Colonic mucosa (tissue), 4 donors: Measurements from ENCODE around the gene SEC16A. TPM values are rescaled to one million over a fixed set of nuclear protein-coding genes. Genes with fewer than 3 reads are reported as not detected.
A peak's percentile ranks its signal among the peaks of the same experiment; 100 is the strongest.

Experiments used
- DNase-seq: peaks from one replicate; pipeline ENCODE4 v3.0.0-alpha.2; 2020
- H3K27ac ChIP-seq: fragments of 200-600 bp; one replicate; pipeline ENCODE4 v1.8.0; 2021
- H3K27me3 ChIP-seq: fragments of 200-600 bp; one replicate; pipeline ENCODE4 v1.8.0; 2021
- H3K36me3 ChIP-seq: fragments of 200-600 bp; one replicate; pipeline ENCODE4 v1.8.0; 2021
- H3K4me1 ChIP-seq: fragments of 200-600 bp; one replicate; pipeline ENCODE4 v1.8.0; 2021; ENCODE audit warnings: mild to moderate bottlenecking
- H3K4me3 ChIP-seq: fragments of 200-600 bp; one replicate; pipeline ENCODE4 v1.8.0; 2021
- H3K9ac ChIP-seq, 2 donors: one replicate each; pipeline ENCODE4 v1.7.0; 2013; ENCODE audit warnings: control low read depth in 2 of 2, low read depth in 2 of 2, low read length in 2 of 2
- H3K9me3 ChIP-seq: fragments of 200-600 bp; one replicate; pipeline ENCODE4 v1.8.0; 2021
- intact Hi-C: fragments of 100-400 bp; cut with DNase I; formaldehyde crosslinking; loops from one replicate; pipeline ENCODE4 v1.14.1; 2022
- total RNA-seq, 2 donors: library from RNA; stranded (reverse); fragmentation: NEBNext Ultra II Directional in 1 of 2; extraction: Animal tissue kit (Norgen Biotek cat#: 25700) in 1 of 2; gene quantifications; one replicate each; pipeline ENCODE4 v1.2.1, GENCODE V29; 2021
- TF ChIP-seq, protein P1 (sequence below): fragments of 200-600 bp; IDR thresholded peaks from one replicate; pipeline ENCODE4 v1.8.0; 2022; ENCODE audit warnings: antibody characterized with exemption, mild to moderate bottlenecking
- donor health status: healthy.
- donor health status: DM: no; HTN: no; CAD: no.
- donor health status: DM: no; HTN: no; CAD: no.

Gene SEC16A
- total RNA-seq, 2 donors from 2014 or later = 66.2 to 104 TPM

DNA sequence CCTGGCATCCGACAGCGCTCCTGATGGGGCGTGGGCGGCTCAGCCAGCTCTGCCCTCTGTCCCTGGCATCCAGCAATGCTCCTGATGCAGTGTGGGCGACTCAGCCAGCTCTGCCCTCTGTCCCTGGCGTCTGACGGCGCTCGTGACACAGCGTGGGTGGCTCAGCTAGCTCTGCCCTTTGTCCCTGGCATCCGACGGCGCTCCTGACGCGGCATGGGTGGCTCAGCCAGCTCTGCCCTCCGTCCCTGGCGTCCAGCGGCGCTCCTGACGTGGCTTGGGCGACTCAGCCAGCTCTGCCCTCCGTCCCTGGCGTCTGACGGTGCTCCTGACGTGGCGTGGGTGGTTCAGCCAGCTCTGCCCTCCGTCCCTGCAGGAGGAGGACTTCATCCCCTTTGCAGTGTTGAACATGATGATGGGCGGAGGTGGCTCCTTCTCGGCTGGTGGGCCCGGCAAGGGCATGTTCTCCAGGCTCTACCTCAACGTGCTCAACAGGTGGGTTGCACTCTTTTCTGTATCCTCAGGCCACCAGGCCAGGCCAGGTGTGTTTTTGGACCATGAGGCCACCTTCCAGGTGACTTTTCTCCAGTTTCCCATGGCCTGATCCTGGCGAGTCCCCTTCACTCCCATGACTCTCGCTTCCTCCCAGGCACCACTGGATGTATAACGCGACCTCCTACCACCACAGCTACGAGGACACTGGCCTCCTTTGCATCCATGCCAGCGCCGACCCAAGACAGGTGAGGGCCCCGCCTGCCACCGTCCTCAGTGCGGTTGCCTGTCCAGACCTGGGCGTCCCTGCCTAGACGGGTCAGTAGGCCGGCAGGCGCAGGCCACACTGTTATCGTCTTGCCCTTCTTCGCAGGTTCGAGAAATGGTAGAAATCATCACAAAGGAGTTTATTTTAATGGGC, 64.4 kb downstream of the SEC16A start:
- no peaks in the 10 kb centered on the region for H3K9me3 ChIP-seq
- H3K27ac ChIP-seq = no peak overlapping the region
- H3K9ac ChIP-seq = no peak overlapping the region
- no peak overlapping the region for H3K4me3 ChIP-seq
- peaks cover 18% of the 10 kb centered on the region for H3K36me3 ChIP-seq
- TF ChIP-seq, protein P1, sequence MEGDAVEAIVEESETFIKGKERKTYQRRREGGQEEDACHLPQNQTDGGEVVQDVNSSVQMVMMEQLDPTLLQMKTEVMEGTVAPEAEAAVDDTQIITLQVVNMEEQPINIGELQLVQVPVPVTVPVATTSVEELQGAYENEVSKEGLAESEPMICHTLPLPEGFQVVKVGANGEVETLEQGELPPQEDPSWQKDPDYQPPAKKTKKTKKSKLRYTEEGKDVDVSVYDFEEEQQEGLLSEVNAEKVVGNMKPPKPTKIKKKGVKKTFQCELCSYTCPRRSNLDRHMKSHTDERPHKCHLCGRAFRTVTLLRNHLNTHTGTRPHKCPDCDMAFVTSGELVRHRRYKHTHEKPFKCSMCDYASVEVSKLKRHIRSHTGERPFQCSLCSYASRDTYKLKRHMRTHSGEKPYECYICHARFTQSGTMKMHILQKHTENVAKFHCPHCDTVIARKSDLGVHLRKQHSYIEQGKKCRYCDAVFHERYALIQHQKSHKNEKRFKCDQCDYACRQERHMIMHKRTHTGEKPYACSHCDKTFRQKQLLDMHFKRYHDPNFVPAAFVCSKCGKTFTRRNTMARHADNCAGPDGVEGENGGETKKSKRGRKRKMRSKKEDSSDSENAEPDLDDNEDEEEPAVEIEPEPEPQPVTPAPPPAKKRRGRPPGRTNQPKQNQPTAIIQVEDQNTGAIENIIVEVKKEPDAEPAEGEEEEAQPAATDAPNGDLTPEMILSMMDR = no peak
- intact Hi-C loops = no loop called here
- DNase-seq = no peak
- no peaks in the 10 kb centered on the region for H3K4me1 ChIP-seq
- no peaks in the 10 kb centered on the region for H3K27me3 ChIP-seq

DNA sequence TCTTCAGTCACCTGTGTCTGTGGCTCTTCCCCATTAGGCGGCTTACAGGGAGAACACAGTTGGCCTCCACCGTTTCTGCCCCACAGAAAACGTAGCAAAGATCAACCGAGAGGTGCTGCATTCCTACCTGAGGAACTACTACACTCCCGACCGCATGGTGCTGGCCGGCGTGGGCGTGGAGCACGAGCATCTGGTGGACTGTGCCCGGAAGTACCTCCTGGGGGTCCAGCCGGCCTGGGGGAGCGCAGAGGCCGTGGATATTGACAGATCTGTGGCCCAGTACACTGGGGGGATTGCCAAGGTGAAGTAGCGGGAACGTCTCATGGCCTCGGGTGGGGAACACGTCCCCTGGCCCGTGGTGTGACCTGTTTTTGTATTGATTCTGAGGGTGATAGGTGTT, 65.9 kb downstream of the SEC16A start:
- Histone ChIP-seq H3K4me3 (no peak overlapping the region), H3K27ac (no peak overlapping the region), H3K36me3 (peaks cover 25% of the 10 kb centered on the region), H3K4me1 (peaks cover under 1% of the 10 kb centered on the region), H3K9ac (no peak overlapping the region), H3K9me3 (no peaks in the 10 kb centered on the region), H3K27me3 (no peaks in the 10 kb centered on the region)
- intact Hi-C loops = no loop called here
- no peak for DNase-seq
- TF ChIP-seq, protein P1 = no peak

DNA sequence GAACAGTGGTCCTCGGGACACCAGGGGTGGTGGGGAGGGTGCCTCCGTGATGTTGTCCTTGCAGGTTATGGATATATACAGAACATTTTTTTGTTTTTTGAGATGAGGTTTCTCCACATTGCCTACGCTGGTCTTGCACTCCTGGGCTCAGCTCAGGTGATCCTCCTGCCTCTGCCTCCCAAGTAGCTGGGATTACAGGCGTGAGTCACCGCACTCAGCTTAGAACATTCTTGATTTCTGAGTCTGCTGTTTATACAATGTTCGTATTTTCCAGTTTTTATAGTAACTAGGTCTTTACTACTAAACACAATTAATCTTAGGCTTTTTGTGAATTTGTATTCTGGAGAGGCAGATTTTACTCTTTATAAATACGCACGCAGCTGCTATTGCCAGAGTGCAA, 66.4 kb downstream of the SEC16A start:
- DNase-seq = no peak
- intact Hi-C loops = no loop called here
- Histone ChIP-seq H3K4me3 (no peak overlapping the region), H3K36me3 (peaks cover 25% of the 10 kb centered on the region), H3K27me3 (no peaks in the 10 kb centered on the region), H3K4me1 (peaks cover 6% of the 10 kb centered on the region), H3K9ac (no peak overlapping the region), H3K27ac (no peak overlapping the region), H3K9me3 (no peaks in the 10 kb centered on the region)
- TF ChIP-seq, protein P1 = no peak

DNA sequence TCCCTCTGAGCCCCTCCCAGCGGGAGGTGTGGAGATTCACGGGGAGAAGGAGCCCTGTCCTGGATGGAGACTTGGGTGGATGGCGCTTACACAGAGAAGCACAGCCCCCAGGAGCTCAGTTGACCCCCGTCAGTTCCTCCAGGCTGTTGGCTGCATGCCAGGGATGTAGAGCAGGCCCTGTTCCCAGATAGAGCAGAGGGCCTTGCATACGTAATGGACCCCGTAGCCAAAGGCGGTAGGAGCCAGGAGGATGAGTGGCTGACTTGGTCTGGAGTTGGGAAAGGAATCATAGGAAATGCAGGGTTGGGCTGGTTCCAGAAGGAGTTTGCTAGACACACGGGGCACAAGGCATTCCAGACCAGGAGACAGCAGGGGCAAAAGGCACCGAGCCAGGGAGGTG, 69.9 kb downstream of the SEC16A start:
- no peak overlapping the region for H3K9ac ChIP-seq
- intact Hi-C loops = loop anchor here (5.0 kb wide), 1 partner anchor 69 kb away; the partner anchor contains the start of gene SEC16A
- no peaks in the 10 kb centered on the region for H3K27me3 ChIP-seq
- H3K27ac ChIP-seq = no peak overlapping the region
- H3K4me3 ChIP-seq = no peak overlapping the region
- TF ChIP-seq, protein P1 = no peak
- no peaks in the 10 kb centered on the region for H3K9me3 ChIP-seq
- DNase-seq = no peak
- H3K36me3 ChIP-seq = peaks cover 12% of the 10 kb centered on the region
- H3K4me1 ChIP-seq = peaks cover 16% of the 10 kb centered on the region

DNA sequence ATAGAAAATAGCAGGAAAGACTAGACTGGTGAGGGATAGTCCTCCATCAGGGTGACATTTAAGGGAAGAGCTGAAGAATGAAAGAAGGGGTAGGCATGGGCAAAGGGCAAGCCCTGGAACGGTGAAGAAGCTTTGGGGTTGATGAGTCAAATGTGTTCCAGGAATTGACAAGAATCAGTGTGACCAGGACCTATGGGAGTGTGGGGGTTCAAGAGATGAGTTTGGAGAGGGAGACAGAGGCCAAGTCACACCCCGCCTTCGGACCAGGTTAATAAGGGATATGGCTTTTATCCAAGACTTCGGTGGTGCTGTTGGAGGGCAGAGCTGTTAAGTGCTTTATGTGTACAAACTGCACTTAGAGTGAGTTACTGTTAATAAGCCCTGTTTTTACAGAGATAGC, 71.5 kb downstream of the SEC16A start:
- DNase-seq = no peak
- intact Hi-C loops = loop anchor here (5.0 kb wide), 1 partner anchor 71 kb away; the partner anchor contains the start of gene SEC16A
- no peaks in the 10 kb centered on the region for H3K27me3 ChIP-seq

More for the DNA sequence above, 71.5 kb downstream of the SEC16A start:
- Histone ChIP-seq H3K9ac (peak overlapping the region; percentile 82 to 94), H3K4me3 (peak overlapping the region; percentile 90), H3K36me3 (peaks cover 10% of the 10 kb centered on the region), H3K27ac (no peak overlapping the region), H3K9me3 (no peaks in the 10 kb centered on the region), H3K4me1 (peaks cover 16% of the 10 kb centered on the region)
- TF ChIP-seq, protein P1 = no peak
